ENCODE measurements around the gene TUBD1. TPM values are rescaled to one million over a fixed set of nuclear protein-coding genes. Genes with fewer than 3 reads are reported as not detected.

The TUBD1 gene
- total RNA-seq, 1 donor from 2014 or later, result 0.64 TPM

- H3K9me3 ChIP-seq, result no peaks in the 10 kb centered on the region
- H3K4me1 ChIP-seq, result no peaks in the 10 kb centered on the region
- H3K4me3 ChIP-seq, result no peak overlapping the region
- no peak overlapping the region for H3K27ac ChIP-seq
- H3K27me3 ChIP-seq, result no peaks in the 10 kb centered on the region
- peaks cover 46 to 47% of the 10 kb centered on the region in 2 donors for H3K36me3 ChIP-seq
- DNase-seq (ENCODE audit: low spot score in 2 of 2), result no peak
- intact Hi-C loops (cut with DNase I), result no loop called here
- TF ChIP-seq CTCF (IDR thresholded peaks at IDR 0.05), result peak; percentile 30 to 67 (median 57)
Measured at GRCh38 chr17:59914274-59914854, 21.6 kb upstream of the TUBD1 start.

GRCh38 chr17:59907467-59907866 lies 14.7 kb upstream of the TUBD1 start:
- H3K27ac ChIP-seq, result no peak overlapping the region
- H3K4me1 ChIP-seq, result no peaks in the 10 kb centered on the region
- TF ChIP-seq CTCF (IDR thresholded peaks at IDR 0.05), result no peak
- H3K9me3 ChIP-seq, result no peaks in the 10 kb centered on the region
- H3K27me3 ChIP-seq, result no peaks in the 10 kb centered on the region
- H3K4me3 ChIP-seq, result no peak overlapping the region
- intact Hi-C loops (cut with DNase I), result no loop called here
- H3K36me3 ChIP-seq, result peaks cover 4 to 11% of the 10 kb centered on the region in 2 donors
- no peak for DNase-seq (ENCODE audit: low spot score in 2 of 2)

- H3K4me3 ChIP-seq, result no peak overlapping the region
- intact Hi-C loops (cut with DNase I), result no loop called here
- H3K36me3 ChIP-seq, result no peaks in the 10 kb centered on the region
- H3K9me3 ChIP-seq, result no peaks in the 10 kb centered on the region
- no peaks in the 10 kb centered on the region for H3K27me3 ChIP-seq
- no peak for DNase-seq (ENCODE audit: low spot score in 2 of 2)
- no peaks in the 10 kb centered on the region for H3K4me1 ChIP-seq
- TF ChIP-seq CTCF (IDR thresholded peaks at IDR 0.05), result no peak
- H3K27ac ChIP-seq, result no peak overlapping the region
Measured at GRCh38 chr17:59903455-59903854, 10.7 kb upstream of the TUBD1 start.

GRCh38 chr17:59901604-59902003 lies 8.9 kb upstream of the TUBD1 start:
- Histone ChIP-seq H3K4me3 (no peak overlapping the region), H3K27ac (no peak overlapping the region), H3K27me3 (no peaks in the 10 kb centered on the region), H3K36me3 (no peaks in the 10 kb centered on the region), H3K4me1 (peaks cover 0 to 4% of the 10 kb centered on the region in 2 donors), H3K9me3 (no peaks in the 10 kb centered on the region)
- TF ChIP-seq CTCF (IDR thresholded peaks at IDR 0.05), result no peak
- DNase-seq (ENCODE audit: low spot score in 2 of 2), result no peak
- intact Hi-C loops (cut with DNase I), result no loop called here

- Histone ChIP-seq H3K36me3 (no peaks in the 10 kb centered on the region), H3K4me1 (peaks cover 0 to 7% of the 10 kb centered on the region in 2 donors), H3K9me3 (no peaks in the 10 kb centered on the region), H3K27me3 (no peaks in the 10 kb centered on the region), H3K4me3 (no peak overlapping the region), H3K27ac (no peak overlapping the region)
- intact Hi-C loops (cut with DNase I), result no loop called here
- peak in 1 of 3 experiments; percentile 29 for TF ChIP-seq CTCF (IDR thresholded peaks at IDR 0.05)
- no peak for DNase-seq (ENCODE audit: low spot score in 2 of 2)
Measured at GRCh38 chr17:59899099-59899498, 6.4 kb upstream of the TUBD1 start.

GRCh38 chr17:59897090-59897489 lies 4.3 kb upstream of the TUBD1 start:
- DNase-seq (ENCODE audit: low spot score in 2 of 2), result no peak
- no peaks in the 10 kb centered on the region for H3K36me3 ChIP-seq
- H3K4me1 ChIP-seq, result peaks cover 0 to 7% of the 10 kb centered on the region in 2 donors
- H3K27me3 ChIP-seq, result no peaks in the 10 kb centered on the region
- H3K27ac ChIP-seq, result no peak overlapping the region
- no peak for TF ChIP-seq CTCF (IDR thresholded peaks at IDR 0.05)
- H3K4me3 ChIP-seq, result no peak overlapping the region
- intact Hi-C loops (cut with DNase I), result no loop called here
- no peaks in the 10 kb centered on the region for H3K9me3 ChIP-seq
